Raji (cell line): ENCODE results near the gene PPARA.

Source experiments
- POLR2A ChIP-seq: IDR thresholded peaks from 2 replicates; pipeline ENCODE4 v1.6.1; 2011; ENCODE audit warnings: low read depth, low read length, control low read depth; ENCODE audit not compliant: insufficient read depth

Gene PPARA

DNA sequence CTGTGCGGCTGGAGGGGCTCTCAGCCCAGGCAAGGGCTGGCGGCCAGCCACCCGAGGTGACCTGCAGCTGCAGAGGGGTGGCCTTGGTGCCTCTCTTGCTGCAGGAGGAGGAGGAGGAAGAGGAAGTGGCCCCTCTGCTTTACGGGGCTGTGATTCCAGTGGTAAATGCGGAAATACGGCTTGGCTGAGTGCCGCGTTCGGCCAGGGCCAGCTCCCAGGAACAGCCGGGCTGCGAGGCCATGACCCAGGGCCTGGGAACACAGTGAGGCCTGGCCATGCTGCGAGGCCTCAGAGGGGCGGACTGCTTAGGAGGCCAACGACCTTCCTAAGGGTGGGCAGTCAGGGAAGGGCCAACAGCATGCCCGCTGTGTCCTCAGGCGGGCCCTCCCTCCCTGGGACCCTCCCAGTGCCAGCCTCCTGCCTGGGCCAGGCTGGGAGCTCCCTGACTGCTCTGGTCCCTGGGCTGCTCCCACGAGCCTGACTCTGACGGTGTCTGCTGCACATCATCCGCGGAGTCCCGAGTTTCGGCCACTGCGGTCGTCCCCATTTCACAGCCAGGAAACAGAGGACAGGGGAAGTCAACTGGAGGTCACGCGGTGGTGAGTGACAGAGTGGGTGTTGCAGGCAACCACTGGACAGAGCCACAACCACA, 20.8 kb upstream of the PPARA start:
- TF ChIP-seq POLR2A = no peak

DNA sequence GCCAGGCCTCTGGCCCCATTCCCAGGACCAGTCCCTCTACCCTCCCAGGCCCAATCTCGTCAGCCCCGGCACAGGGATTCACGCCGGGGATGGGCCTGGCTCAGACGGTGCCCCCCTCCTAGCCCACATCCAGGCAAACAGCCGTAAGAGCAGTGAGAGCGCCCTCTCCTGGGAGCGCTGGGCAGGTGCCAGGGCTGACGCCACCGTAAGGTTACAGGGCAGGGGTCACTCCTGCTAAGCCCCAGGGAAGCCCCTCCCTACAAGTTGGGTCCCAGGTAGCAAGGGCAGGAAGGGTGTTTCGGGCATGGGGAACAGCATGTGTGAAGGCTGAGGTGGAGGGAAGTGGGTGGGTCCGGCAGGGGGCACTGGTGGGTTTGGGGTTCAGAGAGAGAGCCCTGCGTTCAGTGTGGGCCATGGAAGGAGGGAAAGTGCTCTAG, 19.2 kb upstream of the PPARA start:
- TF ChIP-seq POLR2A = no peak

DNA sequence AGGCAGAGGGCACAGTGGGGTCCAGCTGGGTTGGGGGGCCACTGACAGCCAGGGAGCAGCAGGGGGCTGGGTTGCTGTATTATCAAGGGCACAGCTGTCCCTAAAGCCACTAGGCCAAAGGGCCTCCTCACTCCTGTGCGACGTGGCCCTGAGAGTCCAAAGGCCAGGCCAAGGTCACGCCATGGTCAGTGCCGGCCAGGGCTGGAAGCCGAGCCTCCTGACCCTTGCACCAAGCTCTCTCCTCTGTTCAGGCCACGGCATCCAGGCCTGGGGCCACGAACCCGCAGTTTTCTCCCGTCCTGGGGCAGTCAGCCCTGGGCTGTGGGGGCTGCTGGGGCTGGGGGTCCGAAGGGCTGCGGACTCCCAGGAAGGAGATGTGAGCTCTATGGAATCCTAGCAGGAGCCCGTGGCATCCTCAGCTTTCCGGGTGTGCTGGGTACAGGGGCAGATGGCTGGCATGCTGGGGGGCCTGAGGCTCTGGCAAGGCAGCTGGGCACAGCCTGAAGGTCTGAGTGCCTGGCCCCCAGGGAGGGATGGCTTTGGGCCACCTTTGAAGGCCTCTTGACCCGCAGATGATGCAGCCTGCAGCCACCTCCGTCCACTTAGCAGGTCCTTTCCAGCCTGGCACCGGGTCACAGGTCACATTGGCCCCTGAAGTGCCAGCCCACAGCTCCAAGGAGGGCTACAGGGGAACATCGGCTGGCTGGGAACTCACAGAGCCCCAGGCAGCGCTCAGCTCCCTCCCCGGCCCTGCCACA, 17.3 kb upstream of the PPARA start:
- TF ChIP-seq POLR2A = no peak

DNA sequence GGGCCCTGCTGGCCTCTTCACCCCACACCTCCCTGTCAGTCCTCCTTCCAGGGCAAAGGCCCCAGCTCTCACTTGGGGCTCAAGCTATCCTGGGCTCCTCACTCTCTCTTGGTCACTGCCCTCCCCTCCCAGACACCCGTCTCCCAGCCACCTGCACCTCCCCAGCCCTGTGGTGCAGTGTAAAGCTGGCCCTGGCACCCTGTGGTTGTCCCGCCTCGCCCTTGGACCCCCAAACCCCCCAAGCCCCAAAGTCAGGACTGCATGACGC, 16.8 kb upstream of the PPARA start:
- TF ChIP-seq POLR2A = no peak

DNA sequence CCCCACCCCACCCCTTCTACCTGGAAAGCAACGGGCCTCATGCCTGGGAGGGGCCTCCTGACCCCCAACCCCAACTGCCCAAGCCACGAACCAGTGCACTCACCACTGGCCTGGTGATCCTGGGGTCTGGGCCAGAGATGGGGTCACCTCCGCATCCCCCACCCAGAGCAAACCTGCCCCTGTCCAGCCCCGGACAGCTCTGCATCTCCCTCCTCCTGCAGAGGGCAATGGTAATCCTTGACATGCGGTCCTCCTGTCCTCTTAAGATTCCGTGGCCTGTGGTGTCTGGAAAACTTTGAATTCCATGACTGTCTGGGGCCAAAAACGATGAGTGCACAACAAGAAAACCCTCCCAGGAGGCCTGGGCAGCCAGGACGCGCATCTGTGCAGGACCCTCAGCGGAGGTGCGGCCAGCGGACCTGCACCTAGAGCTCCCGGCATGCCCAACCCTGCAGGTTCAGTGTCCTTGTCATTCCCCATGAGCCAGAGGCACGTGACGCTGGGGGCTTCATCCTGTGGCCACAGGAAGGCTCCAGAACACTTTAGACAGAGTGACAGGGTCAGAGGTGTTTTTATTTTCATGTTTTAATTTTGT, 16.1 kb upstream of the PPARA start:
- no peak for TF ChIP-seq POLR2A

DNA sequence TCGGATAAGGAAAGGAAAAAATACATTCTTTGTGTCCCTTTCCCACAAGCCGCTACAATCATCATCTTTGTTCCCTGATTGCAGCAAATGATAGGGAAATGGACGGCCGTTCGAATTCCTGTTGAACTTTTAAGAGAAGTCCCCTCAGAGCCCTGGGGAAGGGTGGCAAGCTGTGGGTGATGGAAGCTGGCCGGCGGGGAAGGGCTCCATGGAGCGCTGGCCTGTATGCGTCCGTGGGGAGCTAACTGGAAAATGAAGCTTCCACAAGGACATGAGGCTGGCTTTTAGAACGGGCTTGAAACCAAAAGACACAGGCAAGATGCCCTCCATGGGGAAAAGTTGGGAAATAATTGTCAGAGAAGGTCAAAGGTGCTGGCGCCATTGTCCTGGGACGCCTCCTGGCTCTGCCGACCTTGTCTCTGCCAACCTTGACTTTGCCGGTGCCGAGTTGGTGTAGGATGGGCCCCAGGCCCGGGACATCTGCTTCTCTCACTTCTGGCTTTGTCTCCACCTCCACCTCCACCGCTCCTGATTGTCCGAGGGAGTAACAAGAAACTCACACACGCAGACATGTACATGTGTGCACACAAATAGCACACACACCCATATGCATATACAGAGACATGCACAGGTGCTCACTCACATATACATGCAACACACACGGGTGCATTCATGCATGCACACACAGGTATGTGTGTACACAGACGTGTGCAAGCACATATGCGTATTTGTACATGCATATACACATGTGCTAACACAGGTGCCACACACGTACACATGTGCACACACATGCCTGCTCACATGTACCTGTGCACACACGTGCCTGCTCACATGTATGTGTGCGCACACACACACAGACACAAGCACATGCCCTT, 14.5 kb upstream of the PPARA start:
- no peak for TF ChIP-seq POLR2A

DNA sequence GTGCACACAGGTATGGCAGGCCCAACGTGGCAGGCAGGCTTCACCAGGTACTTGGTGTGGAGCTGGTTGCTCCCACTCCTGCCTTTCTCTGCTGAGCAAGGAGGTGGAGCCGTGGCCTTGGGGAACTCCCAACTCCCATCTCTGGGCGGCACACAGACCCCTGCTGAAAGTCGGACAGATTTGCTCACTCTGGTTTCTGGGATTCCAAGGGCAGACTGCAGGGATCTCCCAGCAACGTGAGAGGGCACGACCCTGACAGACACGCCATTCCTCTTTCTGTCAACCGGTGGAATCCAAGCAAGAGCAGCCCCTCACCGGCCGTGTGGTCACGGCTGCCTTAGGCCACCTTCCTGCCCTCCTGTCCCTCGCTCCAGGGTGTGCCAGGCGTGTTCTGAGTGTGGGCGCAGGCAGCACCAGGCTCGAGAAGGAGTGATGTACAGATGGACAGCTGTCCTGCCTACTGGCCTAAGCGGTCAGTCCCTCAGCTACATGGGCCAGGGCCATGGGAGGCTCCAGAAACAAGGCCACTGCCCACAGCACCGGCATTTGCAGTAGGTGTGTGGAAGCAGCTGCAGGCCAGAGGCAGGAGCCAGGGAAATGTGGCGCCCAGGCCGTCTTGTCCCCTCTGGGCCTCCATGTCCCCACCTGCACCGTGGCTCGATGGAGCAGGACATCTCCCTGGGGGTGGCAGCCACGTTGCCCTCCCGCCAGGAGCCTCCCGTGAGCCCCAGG, 13.7 kb upstream of the PPARA start:
- TF ChIP-seq POLR2A = no peak

DNA sequence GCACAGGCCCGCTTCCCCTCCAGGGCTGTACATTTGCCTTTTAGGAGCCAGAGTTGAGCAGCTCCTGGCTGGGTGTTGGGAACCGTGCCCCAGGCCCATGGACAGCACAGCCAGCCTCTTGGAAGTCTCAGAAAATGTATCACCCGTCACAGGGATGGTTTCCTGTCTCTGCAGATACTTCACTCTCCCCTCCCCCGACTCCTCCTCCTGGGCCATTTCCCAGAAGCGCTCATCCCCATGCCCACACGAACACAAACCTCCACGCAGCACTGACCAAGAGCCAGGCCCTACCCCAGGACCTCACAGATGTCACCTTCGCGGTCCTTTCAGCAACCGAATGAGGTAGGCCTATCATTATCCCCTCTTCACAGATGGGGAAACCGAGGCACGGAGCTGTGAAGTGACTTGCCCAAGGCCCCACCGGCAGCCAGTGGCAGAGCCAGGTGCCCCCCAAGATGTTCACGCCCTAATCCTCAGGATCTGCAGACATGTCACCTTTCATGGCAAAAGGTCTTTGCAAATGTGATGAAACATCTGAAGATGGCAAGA, 13.0 kb upstream of the PPARA start:
- no peak for TF ChIP-seq POLR2A

DNA sequence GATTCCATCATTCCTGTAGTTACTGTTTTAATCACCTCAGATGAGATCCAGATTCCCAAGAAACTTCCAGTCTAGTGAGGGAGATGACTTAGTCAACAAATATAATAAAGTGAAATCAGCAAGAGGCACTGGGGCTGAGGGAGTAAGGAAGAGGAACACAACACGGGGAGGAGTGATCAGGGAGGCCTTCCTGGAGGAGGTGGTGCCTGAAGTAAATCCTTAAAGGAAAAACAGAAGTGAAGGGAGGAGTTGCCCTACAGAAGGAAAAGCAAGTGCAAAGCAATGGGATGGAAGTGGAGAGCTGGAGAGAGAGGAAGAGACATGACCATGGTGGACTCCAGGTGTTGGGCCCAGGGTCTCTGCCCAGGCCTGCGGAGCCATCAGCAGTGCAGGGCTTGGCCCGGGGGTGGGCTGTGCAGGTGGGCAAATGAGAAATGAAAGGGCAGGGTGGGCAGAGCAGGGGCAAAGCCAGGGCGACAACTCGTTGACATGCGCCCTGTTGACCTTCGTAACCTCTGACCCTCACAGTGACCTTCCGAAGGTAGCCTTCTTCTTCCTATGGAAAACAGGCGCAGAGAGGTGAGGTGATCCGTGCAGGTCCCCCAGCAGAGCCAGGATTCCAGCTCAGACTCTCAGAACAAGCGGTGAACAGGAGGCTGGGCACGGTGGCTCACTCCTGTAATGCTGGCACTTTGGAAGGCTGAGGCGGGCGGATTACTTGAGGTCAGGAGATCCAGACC, 12.1 kb upstream of the PPARA start:
- TF ChIP-seq POLR2A = no peak

DNA sequence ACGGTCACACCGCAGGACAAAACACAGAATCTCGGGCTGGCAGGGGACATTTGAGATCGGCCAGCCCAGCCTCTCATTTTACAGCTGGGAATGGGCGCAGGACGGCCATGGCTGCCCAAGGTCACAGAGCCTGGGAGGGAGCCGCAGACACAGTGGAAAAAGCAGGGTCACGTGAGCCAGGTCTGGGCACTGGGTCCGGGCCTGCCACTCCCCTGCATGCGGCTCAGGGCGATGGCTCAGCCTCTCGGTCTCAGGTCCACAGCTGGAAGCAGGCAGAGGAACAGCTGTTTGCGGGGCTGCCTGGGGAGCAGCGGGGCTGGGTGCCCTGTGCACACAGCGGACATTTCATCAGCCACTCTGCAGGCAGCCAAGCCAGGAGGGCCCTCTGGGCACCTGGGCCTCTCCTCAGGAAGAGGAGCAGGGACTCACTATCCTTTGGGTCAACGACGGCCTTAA, 10.4 kb upstream of the PPARA start:
- TF ChIP-seq POLR2A = no peak

DNA sequence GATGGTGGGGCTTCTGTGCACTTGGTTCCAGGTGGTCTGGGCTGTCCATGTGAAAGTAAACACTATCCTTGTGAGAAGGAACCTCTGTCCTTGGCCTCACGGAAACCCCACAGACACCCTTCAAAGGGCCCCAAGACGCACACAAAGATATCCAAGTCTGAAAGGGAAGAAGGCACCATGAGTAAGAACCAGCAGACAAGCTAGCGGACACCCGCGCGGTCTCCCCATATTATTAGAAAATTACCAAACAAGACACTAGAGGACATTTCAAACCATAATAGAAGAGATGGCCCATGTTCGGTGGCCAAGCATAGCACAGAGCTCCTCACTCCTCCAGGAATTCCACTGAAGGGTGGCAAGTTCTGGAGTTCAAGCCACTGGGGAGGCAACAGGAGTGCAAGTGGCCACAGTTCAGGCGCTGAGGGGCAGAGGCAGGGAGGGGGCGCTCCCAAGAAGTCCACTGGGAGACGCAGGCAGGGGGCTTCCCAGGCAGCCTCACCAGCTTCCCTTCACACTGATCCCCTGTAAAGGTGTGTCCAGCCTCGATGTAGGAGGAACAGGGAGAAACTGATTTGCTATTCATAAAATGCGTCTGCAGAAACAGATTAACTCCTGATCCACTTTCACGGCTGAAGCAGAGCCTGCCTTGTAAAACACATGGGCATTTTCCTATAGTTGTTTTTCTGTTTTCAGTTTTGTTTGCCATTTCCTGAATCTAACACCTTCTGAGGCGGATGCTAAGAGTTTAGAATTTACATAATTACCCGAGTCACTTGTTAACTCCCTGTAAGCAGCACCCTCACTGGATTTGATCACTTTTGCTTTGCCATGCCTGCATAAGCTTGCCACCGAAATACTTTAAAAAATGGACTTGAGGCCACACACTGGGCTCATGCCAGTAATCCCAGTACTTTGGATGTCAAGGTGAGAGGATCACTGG, 9.1 kb upstream of the PPARA start:
- TF ChIP-seq POLR2A = no peak

DNA sequence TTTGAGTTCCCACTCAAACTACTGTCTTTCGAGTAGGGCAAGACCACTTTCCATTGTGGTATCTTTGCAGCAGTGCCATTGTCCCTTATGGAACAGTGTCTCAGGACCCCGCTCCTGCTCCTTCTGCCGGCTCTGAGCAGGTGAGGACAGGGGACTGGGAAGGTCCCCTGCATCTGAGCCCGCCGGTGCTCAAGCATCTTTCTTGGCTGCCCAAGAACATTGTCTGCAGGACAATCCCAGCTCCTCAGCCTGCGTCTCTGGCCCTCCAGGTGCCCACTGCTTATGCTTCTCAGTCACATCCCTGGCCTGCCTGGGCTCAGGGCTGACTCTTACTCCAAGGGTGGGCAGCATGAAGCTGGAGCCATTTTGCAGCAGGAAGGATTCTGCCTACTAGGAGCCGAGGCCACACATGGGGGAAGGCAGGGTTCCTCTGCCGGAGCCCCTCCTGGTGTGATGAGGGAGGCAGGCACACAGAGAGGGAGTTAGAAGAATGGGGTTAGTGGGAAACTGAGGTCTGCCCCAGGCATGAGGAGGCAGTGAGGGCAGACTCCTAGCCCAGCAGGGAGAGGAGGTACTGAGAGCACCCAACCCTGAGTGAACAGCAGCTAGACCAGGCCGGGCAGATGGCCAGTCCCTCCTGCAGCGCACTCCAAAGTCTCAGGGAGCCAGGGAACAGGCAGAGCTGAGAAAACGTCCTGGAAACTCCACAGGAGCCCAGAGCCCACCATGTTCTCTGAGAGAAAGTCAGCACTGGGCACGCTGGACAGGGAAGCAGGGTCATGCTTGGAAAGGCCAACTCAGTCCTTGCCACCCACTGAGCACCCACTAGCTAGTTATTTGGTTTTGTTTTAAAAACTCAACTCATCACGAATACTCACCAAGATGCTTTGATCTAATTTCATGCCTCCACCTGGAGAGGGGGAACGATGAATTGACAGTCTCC, 7.5 kb upstream of the PPARA start:
- TF ChIP-seq POLR2A = no peak

DNA sequence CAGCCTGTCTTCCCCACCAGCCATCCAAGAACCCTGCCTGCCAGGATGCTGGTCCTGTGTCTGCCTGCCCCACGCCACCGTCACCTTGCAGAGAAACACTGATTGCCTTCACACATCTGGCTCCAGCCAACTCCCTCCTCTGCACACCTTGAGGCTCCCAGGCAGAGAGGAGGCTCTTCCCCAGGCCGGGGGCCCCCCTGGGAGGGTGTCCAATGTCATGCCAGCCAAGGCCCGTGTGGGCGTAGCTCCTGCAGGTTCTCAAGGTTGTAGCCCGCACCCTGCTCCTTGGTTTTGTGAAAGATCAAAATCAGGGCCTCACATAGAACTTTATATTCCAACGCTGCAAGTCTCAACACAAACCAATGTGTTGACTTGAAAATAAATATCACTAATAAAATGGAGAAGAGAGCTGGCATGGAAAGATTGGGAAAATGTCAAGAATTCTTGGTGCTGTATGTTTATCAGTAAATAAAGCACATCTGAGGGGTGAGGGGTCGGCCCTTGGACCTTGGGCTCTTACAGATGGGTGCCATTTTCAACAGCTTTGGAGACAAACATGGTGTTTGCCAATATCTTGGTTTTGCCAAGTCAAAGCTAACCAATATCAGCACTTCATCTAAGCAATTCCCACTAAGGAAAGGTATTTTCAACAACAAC, 6.7 kb upstream of the PPARA start:
- TF ChIP-seq POLR2A = no peak
